NCI-H2227 (cell line): ENCODE measurements around the gene SH3GLB1.
A peak's percentile ranks its signal among the peaks of the same experiment; 100 is the strongest.

Experiments used
- DNase-seq: peaks from one replicate; lab custom pipeline; 2025; ENCODE audit not compliant: unreplicated experiment; lab: John Stamatoyannopoulos, UW

Gene SH3GLB1

GRCh38 chr1:86773341-86774288, 69.2 kb downstream of the SH3GLB1 start:
- DNase-seq = no peak

DNA sequence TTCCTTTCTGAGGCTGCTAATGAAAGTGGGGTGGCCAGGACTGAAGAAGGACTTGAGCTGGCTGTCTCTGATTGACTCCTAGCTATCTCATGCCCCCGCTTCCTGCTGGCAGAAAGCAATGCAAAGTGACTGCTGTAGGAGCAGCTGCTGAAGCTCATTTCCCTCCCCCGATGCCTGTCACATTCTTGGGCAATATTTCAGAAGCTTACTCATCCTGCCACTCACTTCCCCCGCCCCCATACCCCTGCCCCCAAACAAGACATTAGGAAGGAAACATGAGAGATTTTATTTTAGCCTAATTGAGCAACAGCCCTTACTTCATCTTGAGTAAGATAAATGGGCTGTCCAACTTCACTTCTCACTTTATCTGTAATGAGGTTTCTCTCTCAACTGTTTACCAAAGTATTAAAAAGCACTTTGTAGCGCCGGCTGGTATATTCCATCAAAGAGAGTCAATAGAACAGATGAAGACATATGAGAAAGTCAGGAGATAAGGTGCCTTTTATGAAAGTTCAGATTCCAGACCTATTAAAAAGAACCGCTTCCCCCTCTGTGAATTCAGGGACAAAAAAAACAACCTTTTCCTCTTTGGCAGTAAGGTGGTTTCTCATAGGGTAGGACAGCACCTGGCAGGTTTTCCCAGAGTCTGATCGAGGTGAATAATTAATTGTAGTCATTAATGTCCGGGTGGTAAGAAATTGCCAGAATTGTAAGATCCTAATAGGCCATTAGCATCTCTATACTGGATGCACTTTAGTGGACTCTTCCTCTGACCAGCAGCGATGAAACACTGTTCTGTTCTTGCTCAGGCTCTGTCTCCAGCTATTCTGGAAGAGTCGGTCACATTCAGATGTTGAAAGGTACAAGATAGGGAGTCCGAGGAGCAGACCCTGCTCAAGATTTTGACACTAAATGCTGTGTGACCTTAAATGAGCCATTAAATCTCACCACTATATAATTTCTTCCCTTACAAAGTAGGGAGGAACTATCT, 70.2 kb downstream of the SH3GLB1 start:
- peak; percentile 21 for DNase-seq

- no peak for DNase-seq
These were observed 71.0 kb downstream of the SH3GLB1 start for GRCh38 chr1:86775395-86775794.

- no peak for DNase-seq
These were observed 71.7 kb downstream of the SH3GLB1 start for GRCh38 chr1:86776108-86776507.

DNA sequence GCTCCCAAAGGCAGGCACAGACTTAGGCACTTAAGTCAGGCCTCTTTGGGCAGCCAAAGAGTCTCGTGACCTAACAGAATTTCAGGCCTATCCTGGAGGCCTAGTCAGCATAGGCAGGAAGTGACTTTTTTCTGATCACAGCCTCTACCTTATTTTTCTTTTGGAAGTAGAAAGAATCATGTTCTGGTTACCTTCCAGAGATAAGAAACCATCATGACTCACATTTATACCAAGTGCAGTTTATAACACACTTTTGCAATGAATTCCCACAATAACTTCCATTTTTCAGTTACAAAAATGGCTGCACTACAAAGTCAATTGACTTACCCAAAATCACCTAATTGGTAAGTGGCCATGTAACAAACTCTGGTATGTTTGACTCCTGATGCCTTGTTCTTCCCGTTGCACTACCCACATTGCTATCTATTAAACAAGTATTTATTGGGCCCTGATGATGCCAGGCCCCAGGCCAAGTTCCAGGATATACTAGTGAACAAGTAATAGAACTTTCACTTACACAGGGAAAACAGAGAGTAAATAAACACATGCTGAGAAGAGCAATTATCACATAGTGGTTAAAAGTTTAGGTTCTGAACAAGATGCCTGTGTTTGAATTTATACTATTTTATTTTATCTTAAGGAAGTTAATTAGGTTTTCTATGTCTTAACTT, 74.3 kb downstream of the SH3GLB1 start:
- DNase-seq = no peak

GRCh38 chr1:86779308-86780191, 75.2 kb downstream of the SH3GLB1 start:
- DNase-seq = no peak

- no peak for DNase-seq
These were observed 78.1 kb downstream of the SH3GLB1 start for GRCh38 chr1:86782482-86782881.

DNA sequence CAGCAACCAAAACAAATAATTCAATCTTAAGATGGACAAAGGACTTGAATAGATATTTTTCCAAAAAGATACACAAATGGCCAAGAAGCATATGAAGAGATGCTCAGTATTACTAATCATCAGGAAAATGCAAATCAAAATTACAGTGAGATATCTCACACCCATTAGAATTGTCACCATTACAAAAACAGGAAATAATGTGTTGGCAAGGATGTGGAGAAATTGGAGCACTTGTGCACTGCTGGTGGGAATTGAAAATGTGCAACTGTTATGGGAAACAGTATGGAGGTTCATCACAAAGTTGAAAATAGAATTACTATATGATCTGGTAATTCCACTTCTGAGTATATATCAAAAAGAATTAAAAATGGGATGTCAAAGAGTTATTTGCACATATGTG, 83.2 kb downstream of the SH3GLB1 start:
- DNase-seq = no peak

DNA sequence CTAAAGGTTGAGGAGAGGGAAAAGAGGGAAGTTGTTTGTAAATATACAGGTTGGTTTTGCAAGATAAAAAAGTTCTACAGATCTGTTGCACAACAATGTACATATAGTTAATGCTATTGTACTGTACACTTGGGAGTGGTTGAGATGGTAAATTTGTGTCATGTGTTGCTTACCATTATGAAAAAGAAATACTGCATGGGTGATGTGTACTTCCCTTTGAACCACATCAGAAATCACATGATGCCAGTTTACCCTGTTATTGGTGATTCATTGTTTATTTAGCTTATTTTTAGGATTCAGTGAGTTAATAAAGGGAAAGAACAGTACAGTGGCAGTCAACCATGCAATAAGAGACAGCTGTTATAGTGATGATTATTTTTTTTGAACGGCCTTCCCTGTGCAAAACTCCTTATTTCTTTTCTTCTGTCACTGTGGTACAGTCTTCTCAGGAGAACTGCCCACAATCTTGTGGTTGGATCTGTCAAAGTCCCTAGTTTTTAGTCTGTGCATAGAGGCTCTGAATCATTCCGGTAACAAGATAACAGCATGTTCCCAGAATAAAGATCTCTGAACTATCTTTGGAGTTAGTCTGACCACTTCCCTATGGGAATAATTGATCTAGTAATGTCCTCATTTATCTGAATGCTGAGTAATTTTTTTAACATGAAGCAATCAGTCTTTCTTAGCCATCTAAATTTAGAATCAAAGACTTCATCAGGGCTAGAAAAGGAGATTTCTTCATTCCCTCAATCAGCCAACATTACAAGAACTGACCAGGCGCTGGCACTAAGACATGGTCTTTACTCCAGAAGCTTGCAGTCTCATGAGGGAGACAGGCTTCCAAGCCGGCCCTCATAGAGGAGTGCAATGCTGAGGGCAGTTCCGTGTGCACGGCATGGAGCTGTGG, 84.2 kb downstream of the SH3GLB1 start:
- no peak for DNase-seq

DNA sequence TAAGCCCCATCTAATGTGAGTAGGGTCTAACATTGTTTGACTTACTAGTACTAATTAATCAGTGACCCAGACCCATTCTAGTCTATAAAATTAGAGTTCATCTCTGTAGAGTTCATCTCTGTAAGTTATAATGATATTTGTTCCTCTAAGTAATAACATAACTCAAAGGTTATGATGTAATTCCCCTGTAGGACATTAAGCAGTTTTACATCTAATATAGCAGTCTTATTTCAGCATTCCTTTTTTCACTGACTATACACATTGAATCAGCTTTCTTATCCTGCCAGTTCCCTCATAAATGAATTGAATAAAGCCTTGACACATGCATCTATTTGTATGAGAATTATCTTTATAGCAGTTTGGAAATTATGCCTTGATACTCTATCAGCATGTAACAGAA, 90.9 kb downstream of the SH3GLB1 start:
- DNase-seq = no peak
